Measurements from ENCODE around the gene KLRB1. TPM values are rescaled to one million over a fixed set of nuclear protein-coding genes. Genes with fewer than 3 reads are reported as not detected.

Gene KLRB1
- total and polyA plus RNA-seq, 2 of the 13 experiments (the other 11 are each of a cell fraction or from before 2014, with no cell fraction given), result not detected

GRCh38 chr12:9647825-9648700 is 40.3 kb upstream of the KLRB1 start (continued):
- TF ChIP-seq ZBED4 (CRISPR knock-in tag; IDR thresholded peaks at IDR 0.05; ENCODE audit: borderline replicate concordance) (no peak), BHLHE40 (IDR thresholded peaks at IDR 0.05; ENCODE audit: low read length) (no peak), ZNF768 (CRISPR knock-in tag; IDR thresholded peaks at IDR 0.05) (peak; percentile 15; the same call in 1 of the 2 replicates), ELF4 (CRISPR knock-in tag; IDR thresholded peaks at IDR 0.05; ENCODE audit: borderline replicate concordance) (no peak; the same call in 1 of the 2 replicates), ATRX (CRISPR knock-in tag; IDR thresholded peaks at IDR 0.05; ENCODE audit: borderline replicate concordance) (no peak), POGZ (CRISPR knock-in tag; IDR thresholded peaks at IDR 0.05) (peak; percentile 75), KLF6 (CRISPR knock-in tag; IDR thresholded peaks at IDR 0.05) (peak; percentile 66; the same call in 1 of the 2 replicates), ZSCAN25 (CRISPR knock-in tag; IDR thresholded peaks at IDR 0.05) (peak; percentile 45; the same call in 1 of the 2 replicates), ZMAT5 (CRISPR knock-in tag; IDR thresholded peaks at IDR 0.05; ENCODE audit: borderline replicate concordance, low read depth) (no peak), ZNF121 (CRISPR knock-in tag; IDR thresholded peaks at IDR 0.05) (no peak), ZFP82 (CRISPR knock-in tag; IDR thresholded peaks at IDR 0.05; ENCODE audit: borderline replicate concordance) (peak; percentile 76), MTA3 (CRISPR knock-in tag; IDR thresholded peaks at IDR 0.05) (no peak), ZNF550 (CRISPR knock-in tag; IDR thresholded peaks at IDR 0.05; ENCODE audit: borderline replicate concordance) (no peak), NFATC3 (CRISPR knock-in tag; IDR thresholded peaks at IDR 0.05) (no peak), TCF12 (IDR thresholded peaks at IDR 0.05) (no peak), TCF12 (CRISPR knock-in tag; IDR thresholded peaks at IDR 0.05) (peak; percentile 70; the same call in 1 of the 2 replicates), DPF2 (CRISPR knock-in tag; IDR thresholded peaks at IDR 0.05; ENCODE audit: borderline replicate concordance, low read depth) (no peak), ZNF484 (CRISPR knock-in tag; IDR thresholded peaks at IDR 0.05; ENCODE audit: borderline replicate concordance, low read depth) (no peak), SNAI1 (CRISPR knock-in tag; IDR thresholded peaks at IDR 0.05; ENCODE audit: borderline replicate concordance) (0 out of 2 replicates have a peak, but pooled peaks have one; percentile 30), TFDP2 (CRISPR knock-in tag; IDR thresholded peaks at IDR 0.05) (peak; percentile 97), KDM4B (CRISPR knock-in tag; IDR thresholded peaks at IDR 0.05) (0 out of 2 replicates have a peak, but pooled peaks have one; percentile 73), AGO2 (optimal IDR thresholded peaks at IDR 0.05; ENCODE audit: low read depth, low read length) (peak; percentile 53), ZKSCAN8 (CRISPR knock-in tag; IDR thresholded peaks at IDR 0.05; ENCODE audit: borderline replicate concordance) (no peak), TMF1 (CRISPR knock-in tag; IDR thresholded peaks at IDR 0.05; ENCODE audit: low read depth) (peak; percentile 60), NFE2L1 (CRISPR knock-in tag; IDR thresholded peaks at IDR 0.05; ENCODE audit: borderline replicate concordance) (no peak)

Measured in HepG2 (cell line).